ENCODE data around the gene DAB2.
"Not testable (repeated sequence)": the region's sequence is repeated elsewhere in the genome, so short reads cannot be mapped to it uniquely, and the experiment has no call there.

The DAB2 gene

DNA sequence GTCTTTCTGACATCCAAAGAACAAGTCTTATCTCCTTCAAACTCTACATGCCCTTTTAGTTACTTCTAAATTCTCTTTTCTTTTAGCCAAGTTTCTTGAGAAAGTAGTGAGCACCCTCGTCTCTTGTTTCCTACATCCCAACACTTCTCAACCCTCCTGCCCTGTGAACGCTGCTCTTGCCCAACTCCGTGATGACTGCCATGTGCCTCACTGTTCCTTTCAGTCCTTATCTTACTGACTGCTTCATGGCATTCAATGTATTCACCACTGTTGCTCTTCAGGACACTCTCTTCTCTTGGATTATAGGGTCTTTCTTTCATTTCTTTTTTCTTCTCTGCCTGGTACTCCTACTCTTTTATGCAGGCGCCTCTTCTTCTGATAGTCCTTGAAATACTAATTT lies 75.3 kb downstream of the DAB2 start:
- no peak for DNase-seq (ENCODE audit: low read depth in 2 of 2, low spot score in 1 of 2)

DNA sequence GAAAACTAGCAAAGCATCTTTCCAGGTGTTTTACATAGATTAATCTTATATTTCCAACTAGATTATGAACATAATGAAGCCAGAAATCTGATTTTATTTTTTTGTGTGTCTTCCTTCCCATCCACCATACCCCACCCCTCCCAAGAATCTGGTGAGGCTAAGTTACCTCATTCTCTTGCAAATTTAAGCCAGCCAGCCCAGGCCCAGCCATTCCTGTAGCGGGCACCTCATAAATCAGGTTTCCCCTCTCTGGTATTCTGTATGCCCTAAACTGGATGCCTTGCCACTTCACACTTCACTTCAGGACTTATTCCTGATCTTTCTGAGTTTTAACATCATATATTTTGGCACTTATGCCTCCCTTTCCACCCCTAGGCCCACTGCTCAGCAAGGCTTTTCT lies 82.3 kb downstream of the DAB2 start:
- no peak for DNase-seq (ENCODE audit: low read depth in 2 of 2, low spot score in 1 of 2)

GRCh38 chr5:39341896-39342295 lies 82.9 kb downstream of the DAB2 start:
- no peak for DNase-seq (ENCODE audit: low read depth in 2 of 2, low spot score in 1 of 2)

GRCh38 chr5:39340506-39340905 lies 84.3 kb downstream of the DAB2 start:
- DNase-seq (ENCODE audit: low read depth in 2 of 2, low spot score in 1 of 2), result no peak

DNA sequence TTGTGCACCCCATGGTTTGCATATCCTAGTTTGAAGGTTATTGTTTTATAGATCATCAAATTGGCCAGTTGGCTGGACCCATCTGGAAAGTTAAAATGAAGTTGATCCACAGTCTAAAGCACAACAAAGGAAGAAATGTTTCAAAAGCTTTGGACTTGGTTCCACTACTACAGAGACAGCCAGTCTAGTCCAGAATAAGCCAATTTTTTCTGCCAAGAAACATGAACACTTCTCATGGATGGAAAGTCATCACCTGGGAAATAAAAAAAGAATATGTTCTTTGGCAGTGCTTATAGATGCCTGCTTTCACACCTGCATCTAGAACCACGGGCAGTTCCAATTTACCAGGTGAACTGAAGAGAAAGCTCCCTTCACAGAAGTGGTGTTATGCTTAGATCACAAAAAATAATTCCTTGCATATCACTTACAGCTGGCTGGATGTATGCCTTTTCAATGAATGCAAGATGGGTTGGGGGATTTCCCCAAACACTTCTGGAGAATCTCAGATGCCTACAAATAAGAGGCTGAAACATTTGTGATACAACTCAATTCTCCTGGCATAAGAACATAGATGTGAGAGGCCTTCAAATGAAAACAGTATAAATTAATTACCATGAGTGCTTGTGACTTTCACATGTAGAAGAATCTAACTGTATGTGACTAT lies 87.4 kb downstream of the DAB2 start:
- no peak for DNase-seq (ENCODE audit: low read depth in 2 of 2, low spot score in 1 of 2)

DNA sequence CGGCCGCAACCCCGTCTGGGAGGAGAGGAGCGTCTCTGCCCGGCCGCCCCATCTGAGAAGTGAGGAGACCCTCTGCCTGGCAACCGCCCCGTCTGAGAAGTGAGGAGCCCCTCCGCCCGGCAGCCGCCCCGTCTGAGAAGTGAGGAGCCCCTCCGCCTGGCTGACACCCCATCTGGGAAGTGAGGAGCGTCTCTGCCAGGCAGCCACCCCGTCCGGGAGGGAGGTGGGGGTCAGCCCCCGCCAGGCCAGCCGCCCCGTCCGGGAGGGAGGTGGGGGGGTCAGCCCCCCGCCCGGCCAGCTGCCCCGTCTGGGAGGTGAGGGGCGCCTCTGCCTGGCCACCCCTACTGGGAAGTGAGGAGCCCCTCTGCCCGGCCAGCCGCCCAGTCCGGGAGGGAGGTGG lies 90.5 kb downstream of the DAB2 start:
- DNase-seq (ENCODE audit: low read depth in 2 of 2, low spot score in 1 of 2), result not testable (repeated sequence)

GRCh38 chr5:39333104-39333503 lies 91.7 kb downstream of the DAB2 start:
- DNase-seq (ENCODE audit: low read depth in 2 of 2, low spot score in 1 of 2), result no peak

- no peak for DNase-seq (ENCODE audit: low read depth in 2 of 2, low spot score in 1 of 2)
These were observed 92.9 kb downstream of the DAB2 start for GRCh38 chr5:39331861-39332381.

- DNase-seq (ENCODE audit: low read depth in 2 of 2, low spot score in 1 of 2), result no peak
These were observed 96.0 kb downstream of the DAB2 start for GRCh38 chr5:39328731-39329130.

- DNase-seq (ENCODE audit: low read depth in 2 of 2, low spot score in 1 of 2), result no peak
These were observed 101.2 kb downstream of the DAB2 start for GRCh38 chr5:39323542-39323941.
